Kidney capillary endothelial cell (primary cell): ENCODE results near the gene IFI16.
"Not testable (repeated sequence)": the region's sequence is repeated elsewhere in the genome, so short reads cannot be mapped to it uniquely, and the experiment has no call there.

ENCODE experiments used
- DNase-seq: peaks from one replicate; pipeline ENCODE4 v3.0.0-alpha.2; 2018; ENCODE audit warnings: low spot score

IFI16 gene

GRCh38 chr1:159007726-159008125, 2.0 kb upstream of the IFI16 start:
- no peak for DNase-seq

DNA sequence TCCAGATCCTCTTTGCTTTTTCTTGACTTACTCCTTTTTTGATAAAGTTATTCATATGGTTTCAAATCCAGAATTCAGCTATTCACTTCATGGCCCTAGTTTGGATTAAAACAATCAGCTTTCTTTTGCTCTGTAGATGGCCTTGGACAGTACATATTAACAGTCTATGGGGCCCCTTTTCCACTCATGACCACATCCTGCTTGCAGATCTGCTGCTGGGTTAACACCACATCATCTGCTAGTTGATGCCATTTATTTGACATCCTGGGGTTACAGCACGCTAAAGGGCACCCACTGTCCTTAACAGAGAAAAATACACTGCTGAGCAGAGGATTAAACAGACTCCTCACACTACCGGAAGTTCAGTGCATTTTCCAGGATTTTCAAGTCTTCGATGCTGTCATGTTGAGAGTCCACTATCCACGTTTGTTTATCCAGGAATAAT, 941 bp upstream of the IFI16 start:
- DNase-seq, result no peak

DNA sequence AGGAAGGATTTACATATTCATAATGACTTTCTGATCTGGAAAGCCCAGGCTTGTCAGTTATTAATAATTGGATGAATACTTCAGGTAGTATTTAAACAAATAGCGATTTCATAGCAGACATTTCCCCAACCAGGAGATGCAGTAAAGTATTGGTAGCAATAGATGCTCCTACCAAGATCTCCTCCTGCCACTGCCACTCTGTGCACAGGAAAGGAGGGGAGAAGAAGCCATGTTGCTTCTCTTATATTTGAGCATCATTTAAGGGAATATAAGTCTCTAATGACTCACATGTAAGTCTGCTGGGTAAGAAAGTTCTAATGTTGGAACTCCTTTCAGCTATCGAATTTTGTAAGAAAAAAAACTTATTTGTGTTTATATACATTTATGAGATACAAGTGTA, 420 bp upstream of the IFI16 start:
- DNase-seq, result no peak

- DNase-seq, result no peak
Observed at GRCh38 chr1:159010391-159010790, 684 bp downstream of the IFI16 start.

DNA sequence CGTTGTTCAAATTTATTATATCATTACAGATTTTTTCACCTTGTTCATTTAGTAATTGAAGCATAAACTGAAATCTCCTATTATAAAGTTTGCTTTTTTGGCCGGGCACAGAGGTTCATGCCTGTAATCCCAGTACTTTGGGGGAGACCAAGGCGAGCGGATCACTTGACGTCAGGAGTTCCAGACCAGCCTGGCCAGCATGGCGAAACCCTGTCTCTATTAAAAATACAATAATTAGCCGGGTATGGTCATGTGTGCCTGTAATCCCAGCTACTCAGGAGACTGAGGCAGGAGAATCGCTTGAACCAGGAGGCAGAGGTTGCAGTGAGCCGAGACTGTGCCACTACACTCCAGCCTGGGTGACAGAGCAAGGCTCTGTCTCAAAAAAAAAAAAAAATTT, 1.3 kb downstream of the IFI16 start:
- not testable (repeated sequence) for DNase-seq

- DNase-seq, result no peak
Observed at GRCh38 chr1:159011751-159012150, 2.0 kb downstream of the IFI16 start.

DNA sequence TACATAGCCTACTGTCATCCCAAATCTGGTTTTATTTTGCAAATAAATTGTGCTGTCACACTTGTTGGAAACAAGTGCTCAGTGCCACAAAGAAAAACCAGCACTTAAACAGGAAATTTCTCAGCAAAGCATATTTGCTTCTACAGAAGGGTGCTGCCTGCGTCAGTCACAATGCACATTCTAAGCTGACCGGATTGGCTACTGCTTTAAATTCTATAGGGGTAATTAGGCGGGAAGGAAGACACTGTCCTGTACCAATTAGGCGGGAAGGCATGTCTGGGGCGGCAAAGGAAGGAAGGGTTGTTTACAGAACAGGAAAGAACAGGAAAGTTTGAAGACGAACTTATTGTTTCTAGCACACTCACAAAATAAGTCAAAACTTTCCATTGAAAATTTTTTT, 2.8 kb downstream of the IFI16 start:
- peak; percentile 59 for DNase-seq

GRCh38 chr1:159014003-159014571, 4.4 kb downstream of the IFI16 start:
- DNase-seq, result no peak

GRCh38 chr1:159014851-159015250, 5.1 kb downstream of the IFI16 start:
- no peak for DNase-seq

DNA sequence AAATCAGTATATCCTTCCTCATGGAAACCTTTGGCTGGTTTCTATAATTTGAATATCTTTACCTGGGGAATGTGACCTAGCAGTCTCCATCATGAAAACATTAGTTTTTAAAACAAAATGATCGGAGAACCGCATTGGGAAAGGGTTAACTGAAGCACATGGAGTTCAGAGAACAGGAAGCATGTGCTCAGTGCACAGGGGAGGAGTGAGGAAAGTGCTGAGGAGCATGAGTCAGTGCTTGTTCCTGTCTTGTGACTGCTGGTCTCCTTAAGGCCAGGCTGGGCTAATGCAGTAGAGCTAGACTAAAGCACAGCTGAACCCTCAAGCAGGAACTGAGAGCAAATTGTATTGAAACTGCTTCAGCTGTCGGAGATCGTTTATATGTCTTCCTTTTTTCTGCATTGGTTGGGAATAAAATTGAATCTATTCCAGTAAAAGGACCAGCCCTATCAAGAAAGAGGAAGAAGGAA, 5.8 kb downstream of the IFI16 start:
- DNase-seq, result peak; percentile 92

DNA sequence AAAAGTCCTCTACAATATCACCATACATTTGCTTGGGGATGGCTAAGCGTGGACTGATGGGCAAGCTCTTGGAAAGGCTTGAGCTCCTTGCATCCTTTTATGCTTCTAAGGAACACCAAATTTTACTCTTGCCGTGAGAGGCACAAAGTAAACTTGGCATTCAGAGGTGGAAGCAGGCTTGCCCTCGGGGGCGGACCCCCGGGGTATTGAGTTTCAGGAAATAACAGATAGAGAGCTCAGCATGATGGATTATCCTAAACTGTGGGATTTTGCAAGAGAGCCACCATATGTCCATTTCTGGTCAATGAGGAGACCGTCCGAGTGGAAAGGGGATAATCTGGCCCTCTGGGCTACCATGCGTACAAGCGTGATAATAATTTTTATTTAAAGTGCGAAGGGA, 14.0 kb downstream of the IFI16 start:
- DNase-seq, result no peak

- DNase-seq, result no peak
Observed at GRCh38 chr1:159025043-159025442, 15.3 kb downstream of the IFI16 start.

- DNase-seq, result not testable (repeated sequence)
Observed at GRCh38 chr1:159026841-159027240, 17.1 kb downstream of the IFI16 start.

- DNase-seq, result no peak
Observed at GRCh38 chr1:159030311-159030710, 20.6 kb downstream of the IFI16 start.

- DNase-seq, result no peak
Observed at GRCh38 chr1:159030877-159031447, 21.3 kb downstream of the IFI16 start.

DNA sequence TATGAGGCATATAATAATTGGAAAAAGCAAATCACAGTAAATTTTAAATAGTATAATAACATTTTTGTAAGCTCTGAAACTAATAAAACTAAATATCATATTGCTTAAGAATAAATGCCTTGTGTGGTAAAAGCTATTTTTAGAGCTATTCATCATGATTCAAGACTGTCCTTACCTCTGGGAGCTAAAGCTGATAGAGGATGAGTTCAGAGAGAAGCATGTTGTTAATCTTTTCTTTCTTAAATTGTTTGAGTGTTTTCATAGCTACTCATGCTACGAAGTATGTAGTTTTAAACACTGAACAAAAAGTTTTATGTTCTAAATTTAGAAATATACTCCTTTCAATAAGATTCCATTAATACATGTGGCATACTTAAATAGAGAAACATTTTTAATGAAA, 30.5 kb downstream of the IFI16 start:
- no peak for DNase-seq

GRCh38 chr1:159040893-159041724, 31.4 kb downstream of the IFI16 start:
- DNase-seq, result no peak

- not testable (repeated sequence) for DNase-seq
Observed at GRCh38 chr1:159046486-159046885, 36.8 kb downstream of the IFI16 start.

DNA sequence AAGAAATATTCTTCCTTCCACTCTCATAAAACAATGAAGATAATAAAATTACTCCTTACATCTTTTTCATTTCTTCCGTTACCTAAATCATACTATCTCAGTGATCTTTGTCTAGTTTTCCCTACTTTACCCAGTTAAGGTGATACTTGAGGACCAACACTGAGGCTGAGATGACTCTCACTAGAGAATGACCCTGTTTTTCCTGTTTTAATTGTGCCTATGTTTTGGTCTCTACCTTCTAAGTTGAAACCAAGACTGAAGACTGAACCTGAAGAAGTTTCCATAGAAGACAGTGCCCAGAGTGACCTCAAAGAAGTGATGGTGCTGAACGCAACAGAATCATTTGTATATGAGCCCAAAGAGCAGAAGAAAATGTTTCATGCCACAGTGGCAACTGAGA, 41.7 kb downstream of the IFI16 start:
- DNase-seq, result no peak

DNA sequence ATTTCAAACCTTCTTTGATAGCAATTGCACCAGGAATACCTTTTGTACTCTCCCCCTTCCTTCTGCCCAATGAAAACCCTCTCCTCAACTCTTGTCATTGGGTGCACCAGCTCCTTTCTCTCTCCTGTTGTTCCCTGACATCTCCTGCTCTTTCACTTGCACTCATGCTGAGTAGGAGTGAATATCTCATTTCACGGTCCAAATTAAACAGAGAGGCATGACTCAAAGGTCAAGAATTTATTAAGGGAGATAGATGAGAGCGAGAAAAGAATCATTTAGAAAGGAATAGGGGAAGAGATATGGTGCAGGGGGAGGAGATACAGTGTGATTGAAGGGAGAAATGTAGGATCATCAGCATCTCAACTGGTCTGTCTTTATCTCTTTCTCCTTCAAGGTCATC, 44.7 kb downstream of the IFI16 start:
- no peak for DNase-seq

DNA sequence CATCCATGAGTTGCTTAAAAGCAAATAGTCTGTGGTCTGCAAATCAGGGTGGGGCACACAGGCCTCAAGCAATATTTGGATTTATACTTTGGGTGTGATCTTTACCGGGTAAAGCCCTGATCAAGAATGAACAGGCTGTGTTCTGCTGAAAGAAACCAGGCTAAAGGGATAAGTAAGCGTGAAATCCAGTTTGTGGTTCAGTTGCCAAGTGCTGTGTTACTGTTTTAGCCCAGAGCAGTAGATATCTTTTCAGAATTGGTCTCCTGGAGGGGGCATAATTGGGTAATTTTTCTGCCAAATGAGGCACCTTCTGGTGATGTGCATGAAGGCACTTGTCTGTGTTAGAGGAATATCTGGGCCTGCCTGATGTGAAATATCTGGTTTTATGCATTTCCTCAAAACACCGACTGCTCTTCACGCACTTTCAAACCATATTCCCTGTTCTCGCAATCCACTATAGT, 45.5 kb downstream of the IFI16 start:
- DNase-seq, result no peak

- no peak for DNase-seq
Observed at GRCh38 chr1:159056069-159056698, 46.5 kb downstream of the IFI16 start.

GRCh38 chr1:159058751-159059150, 49.0 kb downstream of the IFI16 start:
- no peak for DNase-seq
